ENCODE results near the gene SAPCD2.

The SAPCD2 gene

GRCh38 chr9:137014776-137015539 lies 55.4 kb downstream of the SAPCD2 start:
- in situ Hi-C loops (cut with HindIII; ENCODE audit: low pct_ligation_motif_present, low pct_unique_long_range_greater_than_20kb, low sequenced_read_pairs), result no loop called here
- DNase-seq, result no peak

- no peak for DNase-seq
- in situ Hi-C loops (cut with HindIII; ENCODE audit: low pct_ligation_motif_present, low pct_unique_long_range_greater_than_20kb, low sequenced_read_pairs), result no loop called here
Observed at GRCh38 chr9:137014166-137014565, 56.2 kb downstream of the SAPCD2 start.

- in situ Hi-C loops (cut with HindIII; ENCODE audit: low pct_ligation_motif_present, low pct_unique_long_range_greater_than_20kb, low sequenced_read_pairs), result no loop called here
- DNase-seq, result no peak
Observed at GRCh38 chr9:137013571-137013940, 56.8 kb downstream of the SAPCD2 start.

- DNase-seq, result no peak
- in situ Hi-C loops (cut with HindIII; ENCODE audit: low pct_ligation_motif_present, low pct_unique_long_range_greater_than_20kb, low sequenced_read_pairs), result no loop called here
Observed at GRCh38 chr9:137012694-137013570, 57.4 kb downstream of the SAPCD2 start.
